ENCODE measurements around the gene TP53RK.

Gene TP53RK

GRCh38 chr20:46698788-46699187 is 9.5 kb upstream of the TP53RK start:
- TF ChIP-seq REST (IDR thresholded peaks at IDR 0.05; ENCODE audit: insufficient replicate concordance, low read depth) (no peak), GABPA (IDR thresholded peaks at IDR 0.05; ENCODE audit: low read depth) (no peak), POLR2AphosphoS5 (IDR thresholded peaks at IDR 0.05; ENCODE audit: low read depth) (no peak), CTCF (IDR thresholded peaks at IDR 0.05; ENCODE audit: insufficient read depth, low read length) (no peak), SPI1 (IDR thresholded peaks at IDR 0.05; ENCODE audit: borderline replicate concordance, low read depth) (no peak)
- Histone ChIP-seq H3K27me3 (ENCODE audit: insufficient read depth, poor library complexity, severe bottlenecking) (no peaks in the 10 kb centered on the region), H3K27ac (replicated peaks) (no peak overlapping the region), H3K4me3 (replicated peaks; ENCODE audit: insufficient read depth, low read length) (no peak overlapping the region)
- DNase-seq (ENCODE audit: low read depth in 1 of 2, low spot score in 1 of 2), result no peak

GRCh38 chr20:46696791-46697279 is 7.6 kb upstream of the TP53RK start:
- no peak overlapping the region for H3K27ac ChIP-seq (replicated peaks)
- no peaks in the 10 kb centered on the region for H3K27me3 ChIP-seq (ENCODE audit: insufficient read depth, poor library complexity, severe bottlenecking)
- H3K4me3 ChIP-seq (replicated peaks; ENCODE audit: insufficient read depth, low read length), result no peak overlapping the region
- no peak for DNase-seq (ENCODE audit: low read depth in 1 of 2, low spot score in 1 of 2)
- TF ChIP-seq REST (IDR thresholded peaks at IDR 0.05; ENCODE audit: insufficient replicate concordance, low read depth) (no peak), SPI1 (IDR thresholded peaks at IDR 0.05; ENCODE audit: borderline replicate concordance, low read depth) (no peak), CTCF (IDR thresholded peaks at IDR 0.05; ENCODE audit: insufficient read depth, low read length) (no peak), POLR2AphosphoS5 (IDR thresholded peaks at IDR 0.05; ENCODE audit: low read depth) (no peak), GABPA (IDR thresholded peaks at IDR 0.05; ENCODE audit: low read depth) (no peak)

GRCh38 chr20:46695892-46696291 is 6.6 kb upstream of the TP53RK start:
- DNase-seq (ENCODE audit: low read depth in 1 of 2, low spot score in 1 of 2), result no peak
- Histone ChIP-seq H3K4me3 (replicated peaks; ENCODE audit: insufficient read depth, low read length) (no peak overlapping the region), H3K27ac (replicated peaks) (no peak overlapping the region), H3K27me3 (ENCODE audit: insufficient read depth, poor library complexity, severe bottlenecking) (no peaks in the 10 kb centered on the region)
- no peak for TF ChIP-seq GABPA (IDR thresholded peaks at IDR 0.05; ENCODE audit: low read depth)
- no peak for TF ChIP-seq CTCF (IDR thresholded peaks at IDR 0.05; ENCODE audit: insufficient read depth, low read length)
- TF ChIP-seq SPI1 (IDR thresholded peaks at IDR 0.05; ENCODE audit: borderline replicate concordance, low read depth), result no peak
- no peak for TF ChIP-seq REST (IDR thresholded peaks at IDR 0.05; ENCODE audit: insufficient replicate concordance, low read depth)
- TF ChIP-seq POLR2AphosphoS5 (IDR thresholded peaks at IDR 0.05; ENCODE audit: low read depth), result no peak
